Cardiac muscle cell (in vitro differentiated cells and primary cell): ENCODE results near the gene ARID3A. TPM values are rescaled to one million over a fixed set of nuclear protein-coding genes. Genes with fewer than 3 reads are reported as not detected.

ENCODE experiments used
- DNase-seq, 2 donors: peaks; one replicate each; pipeline versions ENCODE4 v3.0.0 to v3.0.0-alpha.2; 2010 to 2017; ENCODE audit warnings: low read depth in 1 of 2, low spot score in 1 of 2
- H3K27ac ChIP-seq: fragments of 200-600 bp; sonication (generic); 2 replicates; pipeline ENCODE4 v1.5.1; 2016
- H3K27me3 ChIP-seq: fragments of 200-600 bp; sonication (generic); 2 replicates; pipeline ENCODE4 v1.6.0; 2016; ENCODE audit warnings: control low read depth
- H3K36me3 ChIP-seq: fragments of 200-600 bp; sonication (generic); 2 replicates; pipeline ENCODE4 v1.5.1; 2016; ENCODE audit warnings: control low read depth
- H3K4me1 ChIP-seq: fragments of 200-600 bp; sonication (generic); 2 replicates; pipeline ENCODE4 v1.8.1; 2017; ENCODE audit warnings: low read depth, mild to moderate bottlenecking, mixed run types
- H3K4me3 ChIP-seq: fragments of 200-600 bp; sonication (generic); 2 replicates; pipeline ENCODE4 v1.5.1; 2016; ENCODE audit warnings: mild to moderate bottlenecking
- H3K9me3 ChIP-seq: fragments of 200-600 bp; sonication (generic); 2 replicates; pipeline ENCODE4 v1.5.1; 2017; ENCODE audit warnings: low read depth, mild to moderate bottlenecking, control low read depth
- CTCF ChIP-seq: IDR thresholded peaks from 2 replicates; pipeline ENCODE4 v1.5.1; 2012; ENCODE audit warnings: low read depth, mild to moderate bottlenecking, low read length
- polyA plus RNA-seq: library from polyadenylated mRNA; unstranded; fragments of >200 nt; fragmentation: Nextera tagmentation; extraction: Ambion mirVana; gene quantifications from 2 replicates; pipeline ENCODE4 v1.2.1, GENCODE V29; 2016
- total RNA-seq: library from RNA; depleted of rRNA; stranded (reverse); fragments of >200 nt; gene quantifications from 2 replicates; pipeline ENCODE4 v1.2.3, GENCODE V29; 2016

The ARID3A gene
- total and polyA plus RNA-seq, 2 experiments from 2014 or later = 39.1 to 62.3 TPM

GRCh38 chr19:993831-994393, 68.1 kb downstream of the ARID3A start:
- peaks cover 4% of the 10 kb centered on the region for H3K36me3 ChIP-seq
- no peak for TF ChIP-seq CTCF
- peaks cover 7% of the 10 kb centered on the region for H3K27me3 ChIP-seq
- DNase-seq = no peak
- no peak overlapping the region for H3K4me3 ChIP-seq
- no peaks in the 10 kb centered on the region for H3K9me3 ChIP-seq
- H3K27ac ChIP-seq = no peak overlapping the region
- H3K4me1 ChIP-seq = no peaks in the 10 kb centered on the region

DNA sequence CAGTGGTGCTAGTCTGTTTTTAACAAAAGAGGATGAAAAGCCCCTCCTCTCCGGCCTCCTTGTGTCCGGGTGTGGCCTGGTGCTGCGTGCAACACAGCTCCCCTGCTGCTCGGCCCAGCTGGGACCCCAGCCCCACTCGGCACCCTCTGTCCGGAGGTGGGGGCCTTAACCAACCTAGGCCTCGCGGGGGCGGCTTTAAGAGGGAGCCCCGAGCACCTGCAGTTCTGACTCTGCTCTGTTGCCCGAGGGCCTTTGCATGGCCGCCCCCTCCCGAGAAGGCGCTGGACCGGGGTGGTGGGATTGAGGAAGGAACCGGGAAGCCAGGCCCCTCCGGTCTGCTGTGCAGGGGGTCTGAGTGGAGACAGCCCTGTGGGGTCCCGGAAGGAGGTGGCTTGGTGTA, 68.7 kb downstream of the ARID3A start:
- no peak for TF ChIP-seq CTCF
- DNase-seq = no peak

DNA sequence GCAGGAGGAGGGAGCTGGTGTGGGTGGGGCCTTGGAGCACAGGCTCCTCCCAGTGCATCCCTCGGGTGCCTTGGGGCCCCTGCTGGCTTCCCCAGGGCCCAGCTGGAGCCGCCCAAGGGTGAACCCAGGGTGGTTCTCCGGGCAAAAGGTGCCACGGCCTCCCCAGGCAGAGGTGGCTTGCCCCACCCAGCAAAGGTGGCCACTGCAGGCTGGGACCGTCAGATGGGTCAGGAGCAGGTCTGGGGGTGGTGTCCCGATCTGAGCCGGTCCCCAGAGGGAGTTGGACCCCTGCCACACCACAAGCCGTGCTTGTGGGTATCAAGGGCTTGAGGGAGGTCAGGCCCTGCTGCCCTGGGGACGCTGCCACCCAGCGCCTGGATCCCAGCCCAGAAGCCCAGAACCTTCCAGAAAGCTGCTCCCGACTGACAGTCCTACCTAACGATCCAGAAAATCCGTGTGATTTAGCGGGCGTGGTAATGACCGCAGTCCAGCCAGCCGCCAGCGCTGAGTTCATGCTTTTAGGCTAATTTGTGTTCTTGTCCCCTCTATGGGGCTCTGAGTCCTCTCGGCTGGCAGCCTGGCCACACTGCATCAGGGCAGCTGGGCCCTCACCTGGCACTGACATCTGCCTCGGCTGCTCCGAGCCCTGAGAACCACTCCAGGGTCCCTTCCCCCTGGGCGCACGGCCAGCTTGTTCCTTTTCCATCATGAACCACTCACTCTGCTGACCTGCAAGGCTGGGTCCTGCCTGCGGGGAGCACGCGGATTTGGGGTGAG, 69.4 kb downstream of the ARID3A start:
- H3K4me3 ChIP-seq = no peak overlapping the region
- DNase-seq = no peak
- no peak for TF ChIP-seq CTCF
- no peak overlapping the region for H3K27ac ChIP-seq
- H3K9me3 ChIP-seq = no peaks in the 10 kb centered on the region
- H3K27me3 ChIP-seq = peaks cover 18% of the 10 kb centered on the region
- H3K4me1 ChIP-seq = no peaks in the 10 kb centered on the region
- peaks cover 4% of the 10 kb centered on the region for H3K36me3 ChIP-seq

More for the DNA sequence above, 68.7 kb downstream of the ARID3A start:
- Histone ChIP-seq H3K4me1 (no peaks in the 10 kb centered on the region), H3K27me3 (peaks cover 13% of the 10 kb centered on the region), H3K9me3 (no peaks in the 10 kb centered on the region), H3K4me3 (no peak overlapping the region), H3K36me3 (peaks cover 4% of the 10 kb centered on the region), H3K27ac (no peak overlapping the region)

DNA sequence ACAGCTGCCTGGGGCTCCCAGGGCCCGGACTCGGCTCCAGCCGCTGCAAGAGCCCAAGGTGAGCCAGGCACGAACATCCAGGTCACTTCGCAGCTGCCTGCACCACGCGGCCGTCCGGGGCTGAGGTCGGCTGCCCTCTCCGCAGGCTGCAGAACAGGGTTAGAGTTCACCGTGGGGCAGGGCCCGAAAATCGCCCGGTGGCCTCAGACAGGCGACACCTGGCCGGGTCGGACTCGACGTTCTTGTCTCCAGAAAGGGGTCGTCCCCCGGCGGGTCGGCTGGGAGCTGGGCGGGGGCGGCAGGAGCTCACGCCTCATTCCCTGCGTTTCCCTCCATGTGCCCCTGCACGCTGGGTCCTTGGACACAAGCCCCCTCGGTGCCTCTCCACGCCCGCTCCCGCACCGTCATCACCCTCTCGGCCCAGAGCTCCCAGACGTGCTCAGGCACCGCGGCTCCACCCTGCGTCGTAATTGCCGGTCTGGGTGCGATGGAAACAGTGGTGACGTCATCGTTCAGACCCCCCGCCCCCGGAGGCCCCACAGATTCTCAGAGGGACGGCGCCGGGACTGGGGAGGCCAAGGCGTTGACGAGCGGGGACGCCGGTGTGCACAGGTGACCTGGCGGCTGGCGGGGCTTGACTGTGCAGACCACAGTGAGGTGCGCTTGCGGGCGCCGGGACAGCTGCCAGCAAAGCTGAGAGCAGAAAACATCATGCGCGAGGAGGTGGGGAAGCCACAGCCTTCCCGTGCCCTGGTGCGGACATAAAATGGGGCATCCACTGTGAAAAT, 70.4 kb downstream of the ARID3A start:
- TF ChIP-seq CTCF = no peak
- peaks cover 26% of the 10 kb centered on the region for H3K27me3 ChIP-seq
- H3K4me1 ChIP-seq = no peaks in the 10 kb centered on the region
- H3K9me3 ChIP-seq = no peaks in the 10 kb centered on the region
- H3K4me3 ChIP-seq = no peak overlapping the region
- H3K36me3 ChIP-seq = no peaks in the 10 kb centered on the region
- H3K27ac ChIP-seq = no peak overlapping the region
- DNase-seq = peak in 1 of 2 donors; percentile 61

DNA sequence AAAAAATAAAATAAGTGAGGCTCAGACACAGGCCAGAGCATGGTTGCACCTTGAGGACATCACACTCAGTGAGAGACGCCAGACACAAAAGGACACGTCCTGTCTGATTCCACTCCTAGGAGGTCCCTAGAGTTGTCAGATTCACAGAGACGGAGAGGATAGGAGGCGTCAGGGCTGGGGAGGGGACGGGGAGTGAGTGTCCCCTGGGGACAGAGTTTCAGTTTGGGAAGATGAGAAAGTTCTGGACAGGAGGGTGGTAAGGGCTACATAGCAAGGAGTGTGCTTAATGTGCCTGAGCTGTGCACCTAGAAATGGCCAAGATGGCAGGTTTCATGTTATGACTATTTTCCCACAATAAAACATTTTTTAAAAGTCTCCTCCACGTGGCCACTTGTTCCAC, 72.2 kb downstream of the ARID3A start:
- H3K27ac ChIP-seq = no peak overlapping the region
- H3K4me1 ChIP-seq = no peaks in the 10 kb centered on the region
- no peak for TF ChIP-seq CTCF
- no peaks in the 10 kb centered on the region for H3K36me3 ChIP-seq
- no peaks in the 10 kb centered on the region for H3K9me3 ChIP-seq
- DNase-seq = no peak
- peaks cover 29% of the 10 kb centered on the region for H3K27me3 ChIP-seq
- no peak overlapping the region for H3K4me3 ChIP-seq
